ENCODE results near the gene VAV2.

DNA sequence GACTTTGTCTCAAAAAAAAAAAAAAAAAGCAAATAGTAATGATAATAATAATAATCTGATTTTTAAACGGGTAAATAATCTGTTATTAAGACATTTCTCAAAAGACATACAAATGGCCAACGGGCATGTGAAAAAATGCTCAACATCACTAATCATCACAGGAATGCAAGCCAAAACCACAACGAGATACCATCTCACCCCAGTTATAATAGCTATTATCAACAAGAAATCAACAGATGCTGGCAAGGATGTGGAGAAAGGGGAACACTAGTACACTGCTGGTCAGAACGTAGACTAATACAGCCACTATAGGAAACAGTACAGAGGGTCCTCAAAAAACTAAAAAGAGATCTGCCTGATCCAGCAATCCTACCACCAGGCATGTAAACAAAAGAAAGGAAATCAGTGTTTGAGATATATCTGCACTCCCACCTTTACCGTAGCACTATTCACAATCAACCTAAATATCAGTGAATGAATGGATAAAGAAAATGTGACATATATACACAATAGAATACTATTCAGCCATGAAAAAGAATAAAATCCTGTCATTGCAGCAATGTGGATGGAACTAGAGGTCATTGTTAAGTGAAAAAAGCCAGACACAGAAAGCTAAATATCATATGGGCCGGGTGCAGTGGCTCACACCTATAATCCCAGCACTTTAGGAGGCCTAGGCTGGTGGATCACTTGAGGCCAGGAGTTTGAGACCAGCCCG is 24.9 kb downstream of the VAV2 start:
- TF ChIP-seq POLR2A (IDR thresholded peaks at IDR 0.05) (no peak), POLR2AphosphoS5 (IDR thresholded peaks at IDR 0.05; ENCODE audit: insufficient read depth in 1 of 2, low read depth in 1 of 2) (no peak)
- TF ChIP-seq, protein P1, sequence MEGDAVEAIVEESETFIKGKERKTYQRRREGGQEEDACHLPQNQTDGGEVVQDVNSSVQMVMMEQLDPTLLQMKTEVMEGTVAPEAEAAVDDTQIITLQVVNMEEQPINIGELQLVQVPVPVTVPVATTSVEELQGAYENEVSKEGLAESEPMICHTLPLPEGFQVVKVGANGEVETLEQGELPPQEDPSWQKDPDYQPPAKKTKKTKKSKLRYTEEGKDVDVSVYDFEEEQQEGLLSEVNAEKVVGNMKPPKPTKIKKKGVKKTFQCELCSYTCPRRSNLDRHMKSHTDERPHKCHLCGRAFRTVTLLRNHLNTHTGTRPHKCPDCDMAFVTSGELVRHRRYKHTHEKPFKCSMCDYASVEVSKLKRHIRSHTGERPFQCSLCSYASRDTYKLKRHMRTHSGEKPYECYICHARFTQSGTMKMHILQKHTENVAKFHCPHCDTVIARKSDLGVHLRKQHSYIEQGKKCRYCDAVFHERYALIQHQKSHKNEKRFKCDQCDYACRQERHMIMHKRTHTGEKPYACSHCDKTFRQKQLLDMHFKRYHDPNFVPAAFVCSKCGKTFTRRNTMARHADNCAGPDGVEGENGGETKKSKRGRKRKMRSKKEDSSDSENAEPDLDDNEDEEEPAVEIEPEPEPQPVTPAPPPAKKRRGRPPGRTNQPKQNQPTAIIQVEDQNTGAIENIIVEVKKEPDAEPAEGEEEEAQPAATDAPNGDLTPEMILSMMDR (IDR thresholded peaks at IDR 0.05): no peak
